ENCODE data around the gene PARD3.

DNA sequence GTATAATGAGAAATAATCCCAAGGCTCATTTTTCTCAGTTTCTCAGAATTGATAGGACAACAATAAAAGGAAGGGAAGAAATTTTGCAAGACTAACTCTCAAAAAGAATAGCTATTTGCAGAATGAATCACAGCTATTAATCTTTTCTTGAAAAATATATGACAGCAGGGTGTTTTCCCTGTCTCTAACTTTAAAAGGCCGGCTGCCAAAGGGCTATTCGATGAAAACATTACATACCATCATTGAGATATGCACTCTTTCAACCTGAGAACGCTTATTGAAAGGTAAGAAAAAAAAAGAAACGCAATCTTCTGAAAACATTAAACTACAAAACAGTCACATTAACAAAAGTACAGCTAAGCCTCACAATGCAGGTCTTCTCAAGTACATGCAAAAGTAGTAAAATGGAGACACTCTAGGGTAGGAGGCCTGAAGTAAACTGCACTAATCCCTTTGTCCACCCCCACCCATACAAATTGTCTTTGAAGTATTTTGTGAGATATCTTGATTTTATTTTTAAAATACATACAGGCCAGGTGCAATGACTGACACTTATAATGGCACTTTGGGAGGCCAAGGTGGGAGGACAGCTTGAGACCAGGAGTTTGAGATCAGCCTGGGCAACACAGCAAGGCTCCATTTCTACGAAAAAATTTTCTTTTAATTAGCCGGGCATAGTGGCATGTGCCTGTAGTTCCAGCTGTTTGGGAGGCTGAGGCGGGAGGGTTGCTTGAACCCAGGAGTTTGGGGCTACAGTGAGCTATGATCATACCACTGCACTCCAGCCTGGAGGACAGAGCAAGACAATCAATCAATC is 83.0 kb downstream of the PARD3 start:
- TF ChIP-seq POLR2A (IDR thresholded peaks at IDR 0.05), result no peak
- TF ChIP-seq, protein P1, sequence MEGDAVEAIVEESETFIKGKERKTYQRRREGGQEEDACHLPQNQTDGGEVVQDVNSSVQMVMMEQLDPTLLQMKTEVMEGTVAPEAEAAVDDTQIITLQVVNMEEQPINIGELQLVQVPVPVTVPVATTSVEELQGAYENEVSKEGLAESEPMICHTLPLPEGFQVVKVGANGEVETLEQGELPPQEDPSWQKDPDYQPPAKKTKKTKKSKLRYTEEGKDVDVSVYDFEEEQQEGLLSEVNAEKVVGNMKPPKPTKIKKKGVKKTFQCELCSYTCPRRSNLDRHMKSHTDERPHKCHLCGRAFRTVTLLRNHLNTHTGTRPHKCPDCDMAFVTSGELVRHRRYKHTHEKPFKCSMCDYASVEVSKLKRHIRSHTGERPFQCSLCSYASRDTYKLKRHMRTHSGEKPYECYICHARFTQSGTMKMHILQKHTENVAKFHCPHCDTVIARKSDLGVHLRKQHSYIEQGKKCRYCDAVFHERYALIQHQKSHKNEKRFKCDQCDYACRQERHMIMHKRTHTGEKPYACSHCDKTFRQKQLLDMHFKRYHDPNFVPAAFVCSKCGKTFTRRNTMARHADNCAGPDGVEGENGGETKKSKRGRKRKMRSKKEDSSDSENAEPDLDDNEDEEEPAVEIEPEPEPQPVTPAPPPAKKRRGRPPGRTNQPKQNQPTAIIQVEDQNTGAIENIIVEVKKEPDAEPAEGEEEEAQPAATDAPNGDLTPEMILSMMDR (IDR thresholded peaks at IDR 0.05), result no peak
